GM19438 (cell line): ENCODE results near the gene UBE2I.
A peak's percentile ranks its signal among the peaks of the same experiment; 100 is the strongest.
"Not testable (repeated sequence)": the region's sequence is repeated elsewhere in the genome, so short reads cannot be mapped to it uniquely, and the experiment has no call there.

Source experiments
- ATAC-seq: cut with Tn5 transposase; IDR thresholded peaks from one replicate; pipeline ENCODE4 v1.9.1; 2021; ENCODE audit warnings: low read depth; ENCODE audit not compliant: unreplicated experiment

UBE2I gene

GRCh38 chr16:1308977-1309885 lies at the start of gene UBE2I:
Gene UBE2I, plus strand, starts transcription at chr16:1309636. Its CDS starts 4,395 bp downstream, at chr16:1314031.
- ATAC-seq = peak; percentile 51

GRCh38 chr16:1259760-1260068 lies 49.7 kb upstream of the UBE2I start:
- ATAC-seq = no peak

DNA sequence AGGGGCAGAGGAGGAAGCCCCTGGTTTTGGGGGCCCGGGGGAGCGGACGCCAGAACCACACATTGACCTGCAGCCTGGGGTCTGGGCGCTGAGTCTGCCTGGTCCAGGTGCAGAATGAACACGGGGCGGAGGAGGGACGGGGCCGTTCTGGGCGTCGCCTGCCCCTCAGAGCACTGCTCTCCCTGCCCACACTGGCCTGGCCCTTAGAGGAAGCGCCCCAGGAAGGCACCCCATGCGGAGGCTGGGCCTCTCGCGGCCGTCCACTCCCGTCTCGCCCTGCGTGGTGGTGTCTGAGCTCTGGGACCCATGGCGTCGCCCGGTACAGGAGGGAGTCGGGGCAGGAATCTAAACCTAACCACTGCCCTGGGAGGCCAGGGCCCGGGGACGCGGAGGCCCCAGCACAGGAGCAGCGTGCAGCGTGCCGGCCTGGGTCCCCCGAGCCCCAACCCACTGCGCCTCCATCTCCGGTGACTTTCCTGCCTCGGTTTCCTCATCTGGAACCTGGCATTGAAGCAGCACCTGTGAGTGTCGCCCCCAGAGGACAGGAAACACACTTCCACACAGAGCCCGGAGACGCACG lies 49.2 kb upstream of the UBE2I start:
- ATAC-seq = no peak

- ATAC-seq = no peak
Measured at GRCh38 chr16:1261131-1261892, 48.1 kb upstream of the UBE2I start.

DNA sequence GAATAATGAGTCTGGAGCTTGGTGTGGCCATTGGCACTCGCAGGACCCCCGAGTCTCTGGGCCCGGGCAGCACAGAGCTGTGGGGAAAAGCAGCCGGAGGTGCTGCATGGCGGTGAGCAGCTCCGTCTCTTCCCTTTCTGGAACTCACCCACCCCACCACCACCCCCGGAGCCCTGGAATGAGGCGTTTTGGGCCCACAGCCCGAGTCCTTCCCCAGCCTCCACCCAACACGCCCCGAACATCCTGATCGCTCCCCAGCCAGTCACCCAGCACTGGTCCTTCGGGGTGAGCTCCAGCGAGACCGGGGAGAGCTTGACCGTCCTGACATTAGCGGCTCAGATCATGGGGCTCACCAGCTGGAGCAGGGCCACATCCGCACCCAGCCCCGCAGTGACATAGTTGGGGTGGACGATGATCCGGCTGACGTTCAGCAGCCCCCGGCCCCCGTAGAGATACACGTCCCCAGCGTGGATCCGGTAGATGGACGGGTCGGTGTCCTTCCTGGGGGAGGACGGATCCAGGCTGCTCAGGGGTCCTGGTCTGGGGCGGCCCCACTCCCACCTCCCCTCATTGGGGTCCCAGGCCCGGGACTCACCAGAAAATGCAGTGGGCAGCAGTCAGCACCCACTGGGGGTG lies 47.1 kb upstream of the UBE2I start:
- no peak for ATAC-seq

DNA sequence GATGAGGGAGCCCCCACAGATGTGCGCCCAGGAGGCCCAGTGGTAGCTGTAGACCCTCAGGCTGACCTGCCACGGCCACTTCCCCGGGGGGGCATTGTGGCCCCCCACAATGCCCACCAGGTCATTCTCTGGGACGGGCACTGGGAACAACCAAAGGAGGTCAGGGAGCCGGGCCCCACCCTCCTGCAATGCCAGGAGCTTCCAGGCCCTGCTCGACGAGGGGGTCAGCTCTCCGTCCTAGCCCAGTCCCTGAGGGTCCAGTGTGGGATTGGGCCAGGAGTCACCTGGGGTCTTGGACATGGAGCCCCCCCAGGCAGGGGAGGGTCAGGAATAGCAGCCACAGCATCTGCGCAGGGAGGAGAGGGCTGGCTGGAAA lies 46.6 kb upstream of the UBE2I start:
- no peak for ATAC-seq

- no peak for ATAC-seq
Measured at GRCh38 chr16:1263591-1264344, 45.7 kb upstream of the UBE2I start.

- no peak for ATAC-seq
Measured at GRCh38 chr16:1264345-1265089, 44.9 kb upstream of the UBE2I start.

DNA sequence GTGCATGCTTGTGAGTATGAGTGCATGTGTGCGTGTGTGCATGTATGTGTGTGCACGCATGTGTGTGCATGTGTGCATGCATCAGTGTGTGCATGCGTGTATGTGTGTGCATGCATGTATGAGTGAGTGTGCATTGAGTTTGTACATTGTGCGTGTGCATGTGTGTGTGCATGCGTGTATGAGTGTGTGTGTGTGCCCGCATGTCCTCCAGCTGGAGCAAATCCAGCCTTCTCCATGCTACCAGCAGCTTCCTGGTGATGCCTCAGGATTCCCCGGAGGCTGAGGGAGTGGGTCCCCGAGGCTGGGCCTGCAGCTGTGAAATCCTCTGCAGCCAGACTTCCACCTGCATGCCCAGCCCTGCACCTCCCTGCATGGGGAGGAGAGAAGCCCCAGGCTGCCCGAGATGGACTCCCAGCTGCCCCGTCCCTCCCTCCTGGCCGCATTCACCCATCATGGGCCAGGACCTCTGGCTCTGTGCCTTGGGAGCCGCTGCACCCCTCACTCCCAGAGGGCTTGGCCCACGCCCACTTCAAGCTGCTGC lies 44.3 kb upstream of the UBE2I start:
- no peak for ATAC-seq

GRCh38 chr16:1265826-1266225 lies 43.6 kb upstream of the UBE2I start:
- ATAC-seq = no peak

- ATAC-seq = not testable (repeated sequence)
Measured at GRCh38 chr16:1269418-1269817, 40.0 kb upstream of the UBE2I start.

- no peak for ATAC-seq
Measured at GRCh38 chr16:1271380-1271723, 38.1 kb upstream of the UBE2I start.

DNA sequence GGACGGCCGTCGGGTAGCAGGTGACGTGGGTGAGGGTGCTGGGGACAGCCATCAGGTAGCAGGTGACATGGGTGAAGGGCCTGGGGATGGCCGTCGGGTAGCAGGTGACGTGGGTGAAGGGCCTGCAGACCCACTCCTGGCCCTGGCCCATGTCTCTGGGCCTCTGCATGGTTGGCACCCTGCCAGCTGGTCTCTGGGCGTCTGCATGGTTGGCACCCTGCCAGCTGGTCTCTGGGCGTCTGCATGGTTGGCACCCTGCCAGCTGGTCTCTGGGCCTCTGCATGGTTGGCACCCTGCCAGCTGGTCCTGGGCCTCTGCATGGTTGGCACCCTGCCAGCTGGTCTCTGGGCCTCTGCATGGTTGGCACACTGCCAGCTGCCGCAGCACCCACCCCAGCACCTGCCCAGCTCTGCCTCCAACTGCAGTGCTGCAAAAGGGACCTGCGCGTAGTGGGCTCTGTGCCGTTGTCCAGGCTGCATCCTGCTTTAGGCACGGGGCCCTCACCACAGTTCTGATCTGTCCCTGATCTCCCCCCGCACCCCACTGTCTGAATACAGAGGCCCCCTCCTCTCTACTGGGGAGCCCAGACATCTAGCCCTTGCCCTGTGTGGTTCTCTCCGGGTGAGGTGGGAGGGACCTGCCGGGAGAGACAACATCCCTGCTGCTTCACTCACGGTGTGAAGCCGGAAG lies 37.6 kb upstream of the UBE2I start:
- not testable (repeated sequence) for ATAC-seq

GRCh38 chr16:1272453-1273198 lies 36.8 kb upstream of the UBE2I start:
- no peak for ATAC-seq

DNA sequence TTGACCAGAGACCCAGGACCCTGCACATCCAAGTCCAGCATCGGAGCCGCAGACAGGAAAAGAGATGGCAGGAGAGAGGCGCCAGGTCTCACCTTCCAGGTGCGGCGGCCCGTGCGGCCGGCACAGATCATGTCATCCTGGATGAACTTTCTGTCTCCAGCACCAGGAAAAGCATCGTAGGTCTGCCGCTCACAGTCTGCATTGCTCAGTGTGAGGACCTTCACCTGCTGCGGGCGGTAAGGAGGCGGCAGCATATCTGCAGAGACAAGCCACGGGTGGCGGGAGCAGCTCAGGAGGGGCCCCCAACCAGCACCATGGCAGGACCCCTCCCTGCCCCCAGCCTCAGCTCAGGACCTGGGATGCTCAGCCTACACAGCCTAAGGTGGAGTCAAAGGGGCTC lies 35.6 kb upstream of the UBE2I start:
- no peak for ATAC-seq

DNA sequence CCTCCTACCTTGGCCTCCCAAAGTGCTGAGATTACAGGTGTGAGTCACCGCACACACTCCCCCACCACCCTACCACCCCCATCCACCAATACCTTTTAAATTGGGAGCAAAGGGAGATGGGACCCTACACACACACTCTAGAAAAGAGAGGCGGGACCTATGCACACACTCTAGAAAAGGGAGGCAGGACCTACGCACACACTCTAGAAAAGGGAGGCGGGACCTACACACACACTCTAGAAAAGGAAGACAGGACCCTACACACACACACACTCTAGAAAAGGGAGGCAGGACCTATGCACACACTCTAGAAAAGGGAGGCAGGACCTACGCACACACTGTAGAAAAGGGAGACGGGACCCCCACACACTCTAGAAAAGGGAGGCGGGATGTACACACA lies 34.7 kb upstream of the UBE2I start:
- ATAC-seq = no peak

DNA sequence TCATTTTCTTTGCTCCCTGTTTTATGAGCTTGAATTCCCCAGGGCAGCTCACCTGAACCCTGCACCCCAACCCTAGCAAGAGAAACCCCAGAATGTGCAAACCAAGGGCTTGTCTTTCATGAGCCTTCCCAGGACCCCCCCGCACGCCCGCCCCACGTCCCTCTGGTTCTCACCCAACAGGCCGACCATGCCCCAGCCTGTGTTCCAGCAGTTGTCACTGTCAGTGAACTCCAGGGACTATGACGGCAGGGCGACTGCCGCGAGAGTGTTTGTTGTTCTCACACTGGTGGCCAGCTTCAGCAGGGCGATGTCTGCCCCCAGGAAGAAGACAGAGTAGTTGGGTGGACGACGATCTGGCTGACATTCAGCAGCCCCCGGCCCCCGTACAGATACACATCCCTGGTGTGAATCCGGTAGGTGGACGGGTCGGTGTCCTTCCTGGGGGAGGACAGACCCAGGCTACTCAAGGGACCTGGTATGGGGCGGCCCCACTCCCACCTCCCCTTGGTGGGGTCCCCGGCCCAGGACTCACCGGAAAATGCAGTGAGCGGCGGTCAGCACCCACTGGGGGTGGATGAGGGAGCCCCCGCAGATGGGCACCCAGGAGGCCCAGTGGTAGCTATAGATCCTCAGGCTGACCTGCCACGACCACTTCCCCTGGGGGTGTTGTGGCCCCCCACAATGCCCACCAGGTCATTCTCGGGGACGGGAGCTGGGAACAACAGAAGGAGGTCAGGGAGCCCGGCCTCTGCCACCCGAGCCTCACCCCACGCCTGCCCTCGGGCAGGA lies 33.5 kb upstream of the UBE2I start:
- no peak for ATAC-seq

DNA sequence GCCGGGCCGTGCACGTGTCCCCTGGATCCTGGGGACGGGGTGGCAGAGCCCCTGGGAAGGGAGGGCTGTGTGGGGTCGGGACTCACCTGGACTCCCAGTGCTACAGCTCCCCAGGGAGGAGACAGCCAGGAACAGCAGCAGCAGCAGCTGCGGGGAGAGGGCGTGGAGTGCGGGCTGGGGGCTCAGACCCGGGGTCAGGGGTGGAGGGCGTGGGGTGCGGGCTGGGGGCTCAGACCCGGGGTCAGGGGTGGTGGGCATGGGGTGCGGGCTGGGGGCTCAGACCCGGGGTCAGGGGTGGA lies 32.9 kb upstream of the UBE2I start:
- no peak for ATAC-seq
